HEK293T (cell line): ENCODE data around the gene C10orf95.

ENCODE experiments used
- ARNT ChIP-seq: fragments of 450-650 bp; IDR thresholded peaks from 2 replicates; pipeline ENCODE4 v1.6.1; 2017; ENCODE audit warnings: mild to moderate bottlenecking
- BHLHE40 ChIP-seq: fragments of 450-650 bp; IDR thresholded peaks from 2 replicates; pipeline ENCODE4 v1.6.1; 2016; ENCODE audit warnings: mild to moderate bottlenecking, moderate library complexity, borderline replicate concordance
- CTBP1 ChIP-seq: fragments of 450-650 bp; IDR thresholded peaks from 2 replicates; pipeline ENCODE4 v1.6.1; 2016; ENCODE audit warnings: borderline replicate concordance
- ELF4 ChIP-seq: fragments of 450-650 bp; IDR thresholded peaks from 2 replicates; pipeline ENCODE4 v1.6.1; 2017; ENCODE audit warnings: antibody characterized with exemption
- FOXA1 ChIP-seq: fragments of 450-650 bp; IDR thresholded peaks from 2 replicates; pipeline ENCODE4 v1.6.1; 2016; ENCODE audit warnings: mild to moderate bottlenecking
- FOXK2 ChIP-seq: fragments of 450-650 bp; IDR thresholded peaks from 2 replicates; pipeline ENCODE4 v1.6.1; 2016; ENCODE audit warnings: mild to moderate bottlenecking
- FOXM1 ChIP-seq: fragments of 450-650 bp; IDR thresholded peaks from 2 replicates; pipeline ENCODE4 v1.6.1; 2017; ENCODE audit warnings: mild to moderate bottlenecking, borderline replicate concordance
- LEF1 ChIP-seq: fragments of 450-650 bp; IDR thresholded peaks from 2 replicates; pipeline ENCODE4 v1.6.1; 2017; ENCODE audit warnings: mild to moderate bottlenecking, borderline replicate concordance
- NFRKB ChIP-seq: fragments of 450-650 bp; IDR thresholded peaks from 2 replicates; pipeline ENCODE4 v1.6.1; 2016; ENCODE audit warnings: mild to moderate bottlenecking, moderate library complexity
- SP1 ChIP-seq: fragments of 450-650 bp; IDR thresholded peaks from 2 replicates; pipeline ENCODE4 v1.6.1; 2017
- SUZ12 ChIP-seq: fragments of 450-650 bp; IDR thresholded peaks from 2 replicates; pipeline ENCODE4 v1.6.1; 2016; ENCODE audit warnings: mild to moderate bottlenecking
- TARDBP ChIP-seq: fragments of 450-650 bp; IDR thresholded peaks from 2 replicates; pipeline ENCODE4 v1.6.1; 2016
- ZNF384 ChIP-seq: fragments of 450-650 bp; IDR thresholded peaks from 2 replicates; pipeline ENCODE4 v1.6.1; 2016
- TF ChIP-seq, protein P1 (sequence below): fragments of 450-650 bp; IDR thresholded peaks from 2 replicates; pipeline ENCODE4 v1.6.1; 2016

DNA sequence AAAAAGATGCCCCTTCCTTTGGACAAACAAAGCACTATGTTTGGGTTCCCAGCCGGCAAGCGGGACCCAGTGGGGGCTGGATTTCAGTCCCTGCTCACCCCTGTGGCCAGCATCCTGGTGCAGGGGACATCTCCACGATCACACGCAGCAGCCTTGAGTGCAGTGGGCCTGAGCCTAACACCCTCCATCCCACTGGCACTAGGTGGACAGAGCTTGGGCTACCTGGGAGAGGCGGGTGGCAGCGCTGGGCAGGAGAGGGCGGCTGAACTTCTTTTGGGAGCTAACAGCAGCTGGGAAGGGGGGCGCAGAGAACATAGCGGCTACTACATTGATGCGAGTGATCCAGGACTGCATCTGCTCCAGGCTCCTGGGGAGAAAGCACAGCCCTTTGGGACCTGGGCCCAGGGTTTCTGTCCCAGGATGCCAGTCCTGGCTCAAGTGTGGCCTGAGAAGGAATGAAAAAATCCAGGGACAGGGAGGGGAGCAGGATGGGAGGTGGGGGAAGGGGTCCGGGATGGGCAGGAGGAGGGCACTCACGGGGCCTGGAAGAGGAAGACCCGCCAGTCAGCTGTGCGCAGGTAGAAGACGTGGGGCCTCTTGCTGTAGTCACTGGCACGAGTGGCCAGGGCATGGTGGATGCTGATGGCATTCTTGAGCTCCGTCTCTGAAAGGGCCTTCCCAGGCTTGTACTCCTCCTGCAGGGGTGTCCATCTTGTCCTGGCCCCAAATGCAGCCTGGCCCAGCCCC lies 46.8 kb downstream of the C10orf95 start:
- TF ChIP-seq TARDBP (no peak), FOXM1 (no peak), SP1 (no peak), ARNT (no peak), SUZ12 (no peak), ZNF384 (no peak), BHLHE40 (no peak), ELF4 (no peak), FOXK2 (no peak), FOXA1 (no peak), CTBP1 (no peak), NFRKB (no peak), LEF1 (no peak)
- TF ChIP-seq, protein P1, sequence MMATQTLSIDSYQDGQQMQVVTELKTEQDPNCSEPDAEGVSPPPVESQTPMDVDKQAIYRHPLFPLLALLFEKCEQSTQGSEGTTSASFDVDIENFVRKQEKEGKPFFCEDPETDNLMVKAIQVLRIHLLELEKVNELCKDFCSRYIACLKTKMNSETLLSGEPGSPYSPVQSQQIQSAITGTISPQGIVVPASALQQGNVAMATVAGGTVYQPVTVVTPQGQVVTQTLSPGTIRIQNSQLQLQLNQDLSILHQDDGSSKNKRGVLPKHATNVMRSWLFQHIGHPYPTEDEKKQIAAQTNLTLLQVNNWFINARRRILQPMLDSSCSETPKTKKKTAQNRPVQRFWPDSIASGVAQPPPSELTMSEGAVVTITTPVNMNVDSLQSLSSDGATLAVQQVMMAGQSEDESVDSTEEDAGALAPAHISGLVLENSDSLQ = no peak
